HG03135 (cell line): ENCODE results near the gene CHCHD6.

Experiments used
- ATAC-seq: cut with Tn5 transposase; IDR thresholded peaks from one replicate; pipeline ENCODE4 v1.9.1; 2021; ENCODE audit warnings: mild to moderate bottlenecking, moderate library complexity; ENCODE audit not compliant: unreplicated experiment

Gene CHCHD6

DNA sequence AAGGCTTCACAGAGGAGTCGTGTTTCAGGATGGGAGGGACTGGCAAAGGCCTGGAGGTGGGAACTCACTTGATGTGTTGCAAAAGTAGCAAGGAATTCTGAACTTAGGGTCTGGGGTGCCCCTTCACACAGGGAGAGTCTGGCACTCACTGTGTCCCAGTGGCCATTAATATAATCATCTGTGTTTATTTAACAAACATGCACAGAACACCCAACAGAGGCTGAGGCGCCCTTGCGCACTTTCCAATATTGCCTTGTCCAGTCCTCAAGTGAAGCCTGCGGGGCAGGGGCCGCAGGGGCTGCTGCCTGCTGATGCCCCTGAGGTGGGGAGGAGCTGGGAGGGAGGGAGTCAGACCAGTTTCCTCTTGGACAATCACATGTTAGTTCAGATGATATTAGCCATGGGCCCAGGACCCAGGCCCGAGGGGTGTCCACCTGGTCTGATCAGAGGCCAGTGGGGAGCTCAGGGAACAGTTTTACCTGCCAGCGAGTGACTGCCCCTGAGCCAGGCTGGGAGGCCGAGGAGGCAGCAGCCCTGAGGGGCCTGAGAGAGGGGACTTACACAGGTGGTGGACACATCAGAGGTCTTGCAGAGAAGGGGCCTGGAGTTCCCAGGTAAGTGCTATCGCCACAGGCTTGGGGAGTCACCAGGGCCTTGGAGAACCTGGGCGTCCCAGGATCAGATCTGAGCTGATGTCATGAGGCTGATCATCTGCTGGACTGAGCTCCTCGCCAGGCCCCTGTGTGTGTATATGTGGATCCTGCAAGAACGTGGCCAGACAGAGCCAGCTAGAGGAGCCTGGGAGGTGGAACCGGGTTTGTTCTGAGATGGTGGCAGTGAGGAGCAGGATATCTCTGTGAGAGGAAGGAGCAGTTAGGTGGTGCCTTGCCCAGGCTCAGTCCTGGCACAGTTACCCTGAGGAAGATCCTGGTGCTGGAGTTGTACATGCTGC lies 35.3 kb upstream of the CHCHD6 start:
- no peak for ATAC-seq

DNA sequence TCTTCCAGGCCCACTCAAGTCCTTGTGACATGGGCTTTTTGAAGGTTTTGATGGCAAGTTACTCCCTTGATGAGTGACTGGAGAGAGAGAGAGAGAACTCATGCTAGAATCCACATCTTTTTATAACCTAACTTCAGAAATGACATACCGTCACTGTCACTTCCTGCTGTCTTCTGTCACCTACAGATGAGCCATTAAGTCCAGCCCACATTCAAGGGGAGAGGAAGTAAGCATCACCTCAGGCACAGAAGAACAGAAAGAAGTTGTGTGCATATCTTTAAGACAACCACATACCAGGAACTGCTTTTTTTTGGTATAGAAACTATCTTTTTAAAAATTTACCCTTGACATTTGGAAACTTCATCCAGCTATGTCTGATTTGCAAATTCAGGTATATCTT lies 32.5 kb upstream of the CHCHD6 start:
- ATAC-seq: no peak

DNA sequence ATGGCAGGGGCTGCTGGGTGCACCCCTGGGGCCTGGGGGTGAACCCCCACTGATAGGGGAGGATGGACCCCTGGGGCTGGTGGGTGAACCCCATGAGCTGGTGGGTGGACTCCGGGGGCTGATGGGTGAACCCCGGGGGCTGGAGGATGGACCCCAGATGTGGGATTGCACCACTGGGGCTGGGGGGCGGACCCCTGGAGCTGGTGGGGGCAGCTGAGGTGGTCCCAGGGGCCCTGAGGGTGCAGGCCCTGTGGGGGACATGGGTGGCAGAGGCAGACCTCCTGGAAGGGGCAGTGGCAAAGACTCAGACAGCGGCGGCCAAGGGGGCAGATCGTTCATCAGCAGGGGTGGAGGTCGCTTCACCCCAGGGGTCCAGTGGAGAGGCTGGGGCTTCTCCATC lies 31.7 kb upstream of the CHCHD6 start:
- no peak for ATAC-seq

DNA sequence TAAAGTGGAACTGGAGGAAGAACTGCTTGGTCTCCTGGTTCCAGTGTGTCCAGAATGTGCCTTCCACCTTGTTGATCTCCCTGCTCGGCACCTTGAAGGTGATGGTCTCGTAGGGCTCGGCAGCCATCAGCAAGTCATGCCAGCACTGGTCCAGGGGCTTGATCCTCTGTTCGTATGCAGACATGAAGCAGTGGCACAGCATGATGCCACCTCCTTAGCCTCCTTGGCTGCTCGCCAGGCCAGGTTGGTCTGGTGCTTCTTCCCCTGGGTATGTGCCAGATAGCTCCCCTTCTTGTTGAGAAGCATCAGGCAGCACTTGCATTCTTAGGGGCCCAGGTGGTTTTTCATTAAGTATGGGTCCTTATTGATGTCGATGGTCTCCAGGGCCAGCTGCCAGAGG lies 31.3 kb upstream of the CHCHD6 start:
- no peak for ATAC-seq

DNA sequence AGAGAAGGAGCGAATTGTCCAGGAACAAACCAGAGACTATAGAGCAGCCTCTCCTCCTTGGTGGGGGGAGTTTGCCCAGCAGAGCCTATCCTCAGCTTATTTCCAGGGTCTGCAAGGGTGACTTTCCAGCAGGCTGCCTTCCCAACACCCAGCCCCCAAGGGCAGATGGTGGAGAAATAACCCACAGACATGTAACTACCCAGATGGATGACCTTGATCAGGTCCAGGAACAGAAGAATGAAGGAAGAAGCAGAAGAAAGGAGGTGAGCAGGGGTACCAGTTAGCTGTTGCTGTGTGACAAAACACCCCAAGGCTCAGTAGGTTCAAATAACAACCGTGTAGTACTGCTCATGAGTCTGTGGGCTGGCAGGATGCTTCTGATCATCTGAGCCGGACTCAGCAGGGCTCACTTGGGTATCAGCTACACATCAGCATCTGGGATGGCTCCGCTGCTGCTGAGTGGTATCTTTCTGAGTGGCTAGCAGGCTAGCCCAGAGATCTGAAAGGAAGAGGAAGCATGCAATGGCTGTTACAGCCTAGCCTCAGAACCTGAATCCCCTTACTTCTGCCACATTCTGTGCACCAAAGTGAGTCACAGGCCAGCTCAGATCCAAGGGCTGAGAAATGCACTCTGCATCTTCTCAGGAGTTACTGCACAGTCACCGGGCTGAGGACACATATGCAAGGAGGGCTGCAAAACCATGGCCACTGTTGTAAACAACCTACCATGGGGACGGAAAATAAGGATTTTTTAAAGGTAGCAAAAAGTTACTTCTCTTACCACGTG lies 26.9 kb upstream of the CHCHD6 start:
- no peak for ATAC-seq

DNA sequence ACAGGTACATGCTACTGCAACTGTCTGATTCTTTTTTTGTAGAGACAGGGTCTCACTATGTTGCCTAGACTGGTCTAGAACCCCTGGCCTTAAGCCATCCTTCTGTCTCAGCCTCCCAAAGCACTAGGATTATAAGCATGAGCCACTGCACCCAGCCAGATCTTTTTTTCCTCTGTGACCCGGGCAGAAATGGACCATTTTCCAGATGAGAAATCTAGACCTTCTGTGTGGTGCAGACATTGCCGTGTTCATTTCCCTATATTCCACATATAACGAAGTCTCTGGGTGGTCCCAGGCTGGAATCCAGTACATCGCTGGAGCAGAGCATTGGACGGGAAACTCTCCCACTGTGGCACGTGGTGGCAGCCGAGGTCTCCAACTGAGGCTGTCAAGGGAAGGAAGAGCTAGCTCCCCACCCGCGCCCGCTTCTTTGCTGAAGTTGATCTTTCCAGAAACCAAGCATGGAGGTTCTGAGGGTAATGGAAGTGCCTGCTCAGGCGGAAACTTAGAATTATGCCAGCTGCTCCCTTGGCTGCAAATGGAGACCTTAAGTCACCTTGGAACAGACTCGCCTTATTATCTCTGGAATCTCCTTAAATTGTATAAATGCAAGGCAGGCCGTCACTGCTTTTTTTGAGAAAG lies 26.1 kb upstream of the CHCHD6 start:
- ATAC-seq: no peak

DNA sequence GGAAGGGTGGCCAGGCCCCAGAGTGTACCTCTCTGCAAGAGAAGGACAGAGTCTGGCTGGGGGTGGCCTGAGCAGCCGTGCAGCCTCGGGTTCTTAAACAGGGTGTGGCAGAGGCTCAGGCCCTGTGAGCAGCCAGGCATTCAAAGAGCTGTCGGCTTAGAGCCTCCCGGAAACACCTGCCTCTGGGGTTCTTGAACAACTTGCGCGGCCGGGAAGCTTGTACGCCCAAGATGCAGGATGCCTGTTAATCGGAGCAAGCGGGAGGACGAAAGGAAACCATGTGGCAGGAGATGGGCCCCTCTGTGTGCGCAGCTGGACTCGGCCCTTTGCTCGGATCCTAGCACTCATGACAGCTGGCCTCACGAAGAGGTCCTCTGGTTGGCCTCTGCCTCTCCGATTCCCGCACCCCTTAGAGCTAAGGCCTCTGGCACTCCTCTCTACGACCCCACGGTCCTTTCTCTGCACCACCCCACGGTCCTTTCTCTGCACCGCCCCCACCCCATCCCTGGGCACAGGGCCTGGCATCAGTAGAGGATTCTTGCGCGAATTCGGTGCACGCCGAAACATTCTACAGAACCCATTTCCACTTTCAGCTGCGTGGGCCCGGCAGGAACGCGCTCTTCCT lies 25.2 kb upstream of the CHCHD6 start:
- no peak for ATAC-seq

DNA sequence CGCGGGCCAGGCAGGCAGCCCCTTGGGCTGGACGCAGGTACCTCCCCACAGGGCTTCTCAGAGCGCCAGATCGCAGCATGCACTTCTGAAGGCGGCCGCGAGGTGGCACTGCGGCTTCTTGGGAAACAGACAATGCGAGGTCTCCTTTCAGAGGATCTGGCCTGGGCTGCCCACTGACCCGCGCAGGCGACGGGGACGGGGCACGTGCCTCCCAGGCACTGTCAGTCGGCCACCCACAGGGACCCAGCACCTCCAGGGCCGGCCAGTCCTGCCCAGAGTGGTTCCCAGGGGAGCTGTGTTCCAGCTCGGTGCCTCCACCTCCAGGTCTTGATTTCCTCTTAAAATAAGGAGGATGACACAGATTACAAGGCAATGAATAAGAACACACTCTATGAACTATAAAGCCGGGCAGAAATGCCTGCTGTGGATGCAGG lies 24.7 kb upstream of the CHCHD6 start:
- no peak for ATAC-seq

DNA sequence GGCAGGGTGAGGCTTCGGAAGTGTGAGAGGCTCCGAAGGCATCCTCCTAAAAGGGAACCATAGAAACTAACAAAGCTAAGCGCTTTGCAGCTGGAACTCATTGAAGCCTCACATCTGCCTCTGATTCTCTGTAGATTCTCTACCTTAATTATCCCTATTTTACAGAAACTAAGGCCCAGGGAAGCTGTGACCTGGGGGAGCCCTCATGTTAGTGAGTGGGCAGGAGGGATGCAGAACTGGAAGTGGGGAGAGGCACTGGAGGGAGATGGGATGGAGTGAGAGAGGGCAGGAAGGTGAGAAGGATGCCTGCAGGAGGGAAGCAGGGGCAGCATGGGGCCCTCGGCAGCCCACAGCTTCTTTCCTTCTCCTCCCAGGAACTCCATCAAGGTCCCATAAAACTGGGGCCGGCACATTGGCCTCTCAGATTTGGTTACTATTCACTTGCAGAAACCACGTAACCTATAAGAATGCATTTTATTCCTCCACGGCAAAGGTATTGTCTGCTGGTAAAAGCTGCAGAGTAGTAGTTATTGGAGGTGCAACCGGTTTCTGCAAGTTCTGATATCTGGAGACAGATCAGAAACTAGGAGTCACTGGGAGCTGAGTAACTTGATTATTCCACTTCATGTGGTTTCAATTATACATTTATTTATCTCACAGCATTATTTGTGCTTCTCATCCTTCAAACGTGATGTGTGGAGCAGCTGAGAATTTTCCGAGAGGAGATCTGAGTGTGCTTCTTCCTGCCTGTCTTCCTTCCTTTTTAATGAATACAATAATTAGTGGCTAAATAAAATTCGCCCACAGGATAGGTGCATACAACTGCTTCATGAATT lies 24.0 kb upstream of the CHCHD6 start:
- no peak for ATAC-seq

DNA sequence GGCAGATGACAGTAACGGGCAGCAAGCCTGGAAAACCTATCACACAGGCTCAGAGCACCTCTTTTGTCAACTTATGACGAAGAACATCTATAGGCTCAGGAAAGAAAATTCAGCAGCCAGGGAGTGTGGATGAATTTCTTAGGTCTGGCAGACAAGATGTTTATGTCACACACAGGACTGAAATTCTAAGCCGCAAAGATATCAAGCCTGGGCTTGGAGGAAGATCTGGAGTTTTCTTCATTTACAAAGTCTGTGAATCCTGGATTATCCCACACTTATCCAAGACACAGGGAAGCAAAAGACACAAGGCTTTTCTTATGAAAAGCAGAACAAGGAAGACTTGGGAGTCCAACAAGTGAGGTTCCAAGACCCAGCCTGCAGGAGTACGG lies 23.4 kb upstream of the CHCHD6 start:
- ATAC-seq: no peak

DNA sequence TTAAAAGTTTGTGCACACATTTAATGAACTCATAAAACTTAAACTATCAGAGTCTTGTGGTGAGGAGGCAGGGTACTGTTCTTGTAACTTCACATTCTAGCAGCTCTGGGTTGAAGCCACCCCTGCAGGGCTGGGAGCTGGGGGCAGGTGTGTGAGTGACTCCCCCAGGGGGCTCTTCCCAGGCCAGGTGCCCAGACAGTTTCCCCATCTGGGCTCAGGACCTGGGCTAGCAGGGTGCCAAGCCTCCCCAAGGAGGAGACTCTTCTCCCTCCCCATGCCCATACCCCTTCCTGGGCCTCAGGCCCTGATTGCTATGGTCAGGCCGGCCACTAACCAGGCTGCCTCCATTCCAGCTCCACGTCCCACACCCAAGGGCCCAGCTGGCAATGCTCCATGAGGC lies 22.0 kb upstream of the CHCHD6 start:
- no peak for ATAC-seq

DNA sequence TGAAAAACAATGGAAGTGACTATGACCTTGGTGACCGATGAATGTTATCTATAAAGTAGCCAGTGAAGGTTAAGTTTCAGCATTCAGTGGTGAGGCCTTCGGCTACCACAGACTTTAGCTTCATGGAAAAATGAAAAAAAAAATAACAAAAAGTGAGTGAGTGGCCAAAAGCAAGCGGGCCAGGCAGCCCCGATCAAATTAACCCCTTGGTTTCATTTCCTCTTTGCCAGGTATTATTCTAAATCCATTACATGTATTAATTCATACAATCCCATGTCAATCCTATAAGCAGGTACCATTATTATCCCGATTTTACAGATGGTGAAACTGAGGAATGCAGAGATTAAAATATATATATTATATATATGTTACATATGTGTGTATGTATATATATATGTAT lies 21.0 kb upstream of the CHCHD6 start:
- ATAC-seq: no peak

DNA sequence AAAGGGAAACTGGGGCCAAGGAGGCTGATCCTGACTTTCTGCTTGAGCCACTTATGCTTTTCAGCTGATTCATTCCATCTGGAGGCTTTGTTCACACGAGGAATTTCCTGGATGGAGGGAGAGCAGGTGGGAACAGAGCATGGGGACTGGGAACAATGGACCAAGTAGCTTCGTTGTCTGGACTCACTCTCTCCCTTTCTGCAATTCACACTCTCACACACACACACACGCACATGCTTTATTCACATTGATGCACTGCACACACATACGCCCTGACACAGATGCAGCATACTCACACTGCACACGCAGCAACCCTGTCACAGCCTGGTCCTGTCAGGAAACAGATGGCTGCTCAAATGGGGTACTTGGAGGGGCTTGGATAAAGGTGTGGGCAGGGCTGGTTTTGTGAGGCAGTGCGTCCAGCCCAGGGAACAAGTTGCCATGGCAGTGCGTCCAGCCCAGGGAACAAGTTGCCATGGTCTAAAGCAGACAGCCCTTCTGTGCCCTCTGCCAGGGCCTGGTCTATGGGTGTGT lies 19.8 kb upstream of the CHCHD6 start:
- ATAC-seq: no peak

DNA sequence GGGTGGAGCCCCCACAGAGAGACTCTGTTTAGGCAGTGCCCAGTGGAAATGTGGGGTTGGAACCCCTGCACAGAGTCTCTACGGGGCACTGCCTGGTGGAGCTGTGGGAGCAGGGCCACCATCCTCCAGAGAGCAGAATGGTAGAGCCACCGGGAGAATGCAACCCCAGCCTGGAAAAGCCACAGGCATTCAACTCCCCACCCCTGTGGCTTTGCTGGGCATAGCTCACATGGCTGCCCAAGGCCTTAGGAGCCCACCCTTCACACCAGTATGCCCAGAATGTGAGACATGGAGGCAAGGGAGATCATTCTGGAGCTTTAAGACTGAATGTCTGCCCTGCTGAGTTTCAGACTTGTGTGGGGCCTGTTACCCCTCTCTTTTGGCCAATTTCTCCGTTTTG lies 19.0 kb upstream of the CHCHD6 start:
- no peak for ATAC-seq

DNA sequence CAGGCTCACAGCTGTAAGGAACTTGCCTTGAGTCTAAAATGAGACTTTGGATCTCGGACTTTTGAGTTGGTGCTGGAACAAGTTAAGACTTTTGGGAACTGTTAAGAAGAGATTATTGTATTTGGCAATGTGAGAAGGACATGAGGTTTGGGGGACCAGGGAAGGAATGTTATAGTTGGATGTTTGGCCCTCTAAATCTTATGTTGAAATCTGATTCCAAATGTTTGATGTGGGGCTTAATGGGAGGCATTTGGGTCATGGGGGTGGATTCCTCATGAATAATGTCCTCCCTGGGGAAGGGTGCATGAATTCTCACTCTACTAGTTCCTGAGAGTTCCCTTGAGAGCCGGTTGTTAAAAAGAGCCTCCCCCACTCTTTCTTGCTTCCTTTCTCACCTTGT lies 18.5 kb upstream of the CHCHD6 start:
- no peak for ATAC-seq

DNA sequence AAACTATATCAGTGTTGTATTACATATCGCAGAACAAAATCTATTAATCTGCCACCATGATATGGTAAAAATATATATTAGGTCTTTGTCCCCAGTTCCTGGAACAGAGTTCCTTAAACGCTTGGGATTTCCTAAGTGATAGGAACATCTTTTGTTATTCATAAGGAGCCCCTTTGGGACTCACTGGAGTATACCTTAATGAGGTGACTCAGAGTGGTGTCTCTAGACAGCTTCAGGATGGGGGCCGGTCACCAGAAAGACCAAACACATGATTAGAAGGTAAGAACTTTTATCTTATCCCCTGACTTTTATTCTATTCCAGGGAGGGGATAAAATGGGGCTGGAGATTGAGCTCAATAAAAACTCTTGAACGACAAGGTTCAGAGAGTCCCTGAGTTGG lies 12.3 kb upstream of the CHCHD6 start:
- ATAC-seq: no peak

DNA sequence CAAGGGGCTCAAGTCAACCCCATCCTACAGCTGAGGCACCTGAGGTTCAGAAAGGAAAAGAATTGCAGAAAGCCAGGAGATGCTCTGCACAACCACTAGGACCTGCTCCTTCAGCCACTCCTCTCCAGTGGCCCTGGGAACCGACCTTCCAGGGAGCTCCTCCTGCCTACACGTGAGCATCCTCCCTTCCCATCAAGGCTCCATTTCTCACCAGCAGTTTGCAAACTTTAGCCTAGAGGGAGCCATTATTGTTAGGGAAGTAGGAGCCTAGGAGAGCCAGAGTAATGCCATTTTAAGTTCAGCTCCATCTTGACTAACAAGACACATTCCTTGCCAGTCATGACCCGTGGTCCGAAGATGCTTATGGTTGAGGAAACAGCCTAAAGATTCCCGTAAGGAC lies 11.2 kb upstream of the CHCHD6 start:
- ATAC-seq: no peak

DNA sequence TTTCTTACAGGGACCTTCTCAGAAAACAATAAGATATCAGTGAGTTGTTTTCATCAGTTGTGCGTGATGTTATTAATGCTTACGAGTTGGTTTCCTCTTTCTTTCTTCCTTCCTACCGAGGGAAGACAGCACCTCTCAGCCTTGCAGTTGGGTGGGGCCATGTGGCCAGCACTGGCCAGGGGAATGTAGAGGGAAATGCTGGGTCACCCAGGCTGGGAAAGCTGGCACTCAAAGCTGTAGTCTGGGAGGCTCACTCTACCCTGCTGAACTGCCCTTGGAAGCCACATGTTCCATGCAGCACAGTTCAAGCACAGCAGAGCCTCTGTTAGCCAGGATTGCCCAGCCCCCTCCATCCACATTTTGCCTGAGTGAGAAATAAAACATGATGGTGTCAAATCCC lies 10.1 kb upstream of the CHCHD6 start:
- ATAC-seq: no peak

DNA sequence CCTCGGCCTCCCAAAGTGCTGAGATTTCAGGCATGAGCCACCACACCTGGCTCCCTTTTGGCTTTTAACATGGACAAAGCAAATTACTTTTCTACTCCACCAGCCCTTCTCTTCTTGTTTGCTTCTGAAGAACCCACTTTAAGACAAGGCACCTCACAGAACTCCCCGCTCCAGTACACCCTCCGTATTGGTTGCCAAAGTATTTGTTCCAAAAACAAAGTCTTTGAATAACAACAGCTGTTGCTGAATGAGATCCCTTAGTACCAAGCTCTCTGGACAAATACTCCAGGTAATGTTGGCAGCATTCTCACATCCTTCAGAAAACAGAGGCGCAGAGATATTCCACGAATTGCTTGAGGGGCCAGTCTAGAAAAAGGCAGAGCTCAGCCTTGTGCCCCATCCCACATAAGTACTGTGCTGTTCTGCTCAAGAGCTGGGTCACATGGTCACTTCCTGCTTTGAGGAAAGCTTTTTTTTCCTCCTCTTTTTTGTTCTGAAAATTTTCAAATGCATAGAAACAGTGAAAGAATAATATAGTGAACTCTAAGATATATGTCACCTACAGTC lies 7.3 kb upstream of the CHCHD6 start:
- ATAC-seq: no peak

DNA sequence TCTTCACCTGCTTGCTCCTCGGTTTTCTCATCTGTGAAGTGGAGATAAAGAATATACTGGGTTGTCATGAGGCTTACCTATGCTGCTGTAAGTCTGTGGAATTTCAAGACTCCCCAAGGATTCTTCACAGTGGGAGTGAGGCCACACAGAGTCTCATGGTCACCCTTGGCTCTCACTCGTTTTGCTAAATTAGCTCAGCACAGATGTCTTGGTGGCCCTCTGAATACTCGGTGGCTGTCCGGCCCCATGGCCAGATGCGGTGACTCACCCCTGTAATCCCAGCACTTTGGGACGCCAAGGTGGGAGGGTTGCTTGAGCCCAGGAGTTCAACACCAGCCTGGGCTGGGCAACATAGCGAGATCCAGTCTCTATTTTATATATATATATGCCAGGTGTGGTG lies 5.0 kb upstream of the CHCHD6 start:
- ATAC-seq: no peak
